Ascending aorta (tissue), 2 donors: Measurements from ENCODE around the gene PRDX4. TPM values are rescaled to one million over a fixed set of nuclear protein-coding genes. Genes with fewer than 3 reads are reported as not detected.

ENCODE experiments used
- DNase-seq, 2 donors: peaks; one replicate each; pipeline ENCODE4 v3.0.0-alpha.2; 2019; ENCODE audit warnings: low spot score in 2 of 2
- H3K27ac ChIP-seq, 2 donors: fragments of 200-600 bp; sonication (generic); one replicate each; pipeline ENCODE4 v1.5.1; 2016 to 2017; ENCODE audit warnings: mild to moderate bottlenecking in 1 of 2
- H3K27me3 ChIP-seq: fragments of 200-600 bp; sonication (generic); one replicate; pipeline ENCODE4 v1.5.1; 2017
- H3K36me3 ChIP-seq, 2 donors: fragments of 200-600 bp; sonication (generic); one replicate each; pipeline ENCODE4 v1.5.1; 2016
- H3K4me1 ChIP-seq, 2 donors: fragments of 200-600 bp; sonication (generic); one replicate each; pipeline ENCODE4 v1.5.1; 2016 to 2017; ENCODE audit warnings: mild to moderate bottlenecking in 1 of 2
- H3K4me3 ChIP-seq, 2 donors: fragments of 200-600 bp; sonication (generic); one replicate each; pipeline ENCODE4 v1.5.1; 2016 to 2017; ENCODE audit warnings: mild to moderate bottlenecking in 1 of 2
- H3K9me3 ChIP-seq, 2 donors: fragments of 200-600 bp; sonication (generic); one replicate each; pipeline ENCODE4 v1.5.1; 2016
- CTCF ChIP-seq, 3 experiments: fragments of 200-600 bp in 2 of 3; fragments of 450-650 bp in 1 of 3; sonication (generic) in 2 of 3; IDR thresholded peaks; one replicate each; pipeline ENCODE4 v1.5.1; 2016 to 2019; ENCODE audit warnings: antibody characterized with exemption in 3 of 3, mild to moderate bottlenecking in 1 of 3, moderate library complexity in 1 of 3
- intact Hi-C: fragments of 100-400 bp; cut with DNase I; formaldehyde crosslinking; loops from one replicate; pipeline ENCODE4 v1.15.1; 2023
- total RNA-seq: library from RNA; depleted of rRNA; stranded (reverse); fragments of >200 nt; gene quantifications from one replicate; pipeline ENCODE4 v1.1.0, GENCODE V29; 2016

Gene PRDX4
- total RNA-seq, 1 donor from 2014 or later: 112 TPM

- Histone ChIP-seq H3K4me3 (no peak overlapping the region), H3K27me3 (no peaks in the 10 kb centered on the region), H3K4me1 (no peaks in the 10 kb centered on the region), H3K9me3 (no peaks in the 10 kb centered on the region), H3K36me3 (peaks cover 18 to 35% of the 10 kb centered on the region in 2 donors), H3K27ac (no peak overlapping the region)
- DNase-seq: no peak
- TF ChIP-seq CTCF (IDR thresholded peaks at IDR 0.05): no peak
- intact Hi-C loops: no loop called here
Observed at GRCh38 chrX:23705235-23705634, 37.9 kb downstream of the PRDX4 start.

DNA sequence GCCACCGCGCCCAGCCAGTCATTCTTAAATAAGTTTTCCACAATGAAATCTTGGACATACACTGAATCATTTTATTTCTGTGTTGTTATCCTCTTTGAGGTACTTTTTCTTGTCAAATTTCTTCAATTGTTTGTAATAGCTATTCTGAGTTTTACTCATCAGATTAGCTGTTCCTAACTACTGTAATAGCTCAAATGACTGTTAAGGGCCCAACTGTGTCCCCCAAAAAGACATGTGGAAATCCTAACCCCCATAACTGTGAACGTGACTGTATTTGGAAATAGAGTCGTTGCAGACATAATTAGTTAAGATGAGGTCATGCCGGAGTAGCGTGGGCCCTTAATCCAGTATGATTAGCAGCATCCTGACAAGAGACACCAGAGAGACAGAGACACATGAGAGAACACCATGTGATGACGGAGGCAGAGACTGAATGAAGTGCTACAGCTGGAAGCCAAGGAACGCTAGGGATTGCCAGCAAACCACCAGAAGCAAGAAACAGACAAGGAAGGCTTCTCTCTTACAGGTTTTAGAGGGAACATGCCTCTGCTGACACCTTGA lies 52.9 kb downstream of the PRDX4 start:
- Histone ChIP-seq H3K4me3 (no peak overlapping the region), H3K4me1 (no peaks in the 10 kb centered on the region), H3K9me3 (no peaks in the 10 kb centered on the region), H3K27me3 (no peaks in the 10 kb centered on the region), H3K36me3 (peaks cover 15 to 31% of the 10 kb centered on the region in 2 donors), H3K27ac (no peak overlapping the region)
- intact Hi-C loops: no loop called here
- DNase-seq: no peak
- TF ChIP-seq CTCF (IDR thresholded peaks at IDR 0.05): no peak

DNA sequence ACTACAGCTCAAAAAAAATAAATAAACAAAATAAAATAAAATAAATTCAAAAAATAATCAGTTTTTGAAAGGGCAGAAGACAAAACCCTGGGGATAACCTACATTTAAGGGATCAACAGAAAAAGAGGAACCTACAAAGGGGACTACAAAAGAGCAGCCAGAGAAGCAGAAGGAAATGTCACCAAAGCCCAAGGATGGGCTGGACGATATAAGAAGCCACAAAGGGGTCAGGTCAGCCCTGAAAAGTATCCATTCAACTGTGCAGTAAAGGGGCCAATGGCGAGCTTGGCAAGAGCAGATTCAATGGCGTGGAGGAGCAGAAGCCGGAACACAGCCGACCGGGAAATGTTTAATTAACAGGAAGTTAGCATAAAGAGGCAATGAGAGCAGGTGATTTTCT lies 58.9 kb downstream of the PRDX4 start:
- intact Hi-C loops: no loop called here
- Histone ChIP-seq H3K9me3 (no peaks in the 10 kb centered on the region), H3K27ac (no peak overlapping the region), H3K4me3 (no peak overlapping the region), H3K4me1 (no peaks in the 10 kb centered on the region), H3K36me3 (peaks cover 9 to 25% of the 10 kb centered on the region in 2 donors), H3K27me3 (no peaks in the 10 kb centered on the region)
- TF ChIP-seq CTCF (IDR thresholded peaks at IDR 0.05): no peak
- no peak for DNase-seq

DNA sequence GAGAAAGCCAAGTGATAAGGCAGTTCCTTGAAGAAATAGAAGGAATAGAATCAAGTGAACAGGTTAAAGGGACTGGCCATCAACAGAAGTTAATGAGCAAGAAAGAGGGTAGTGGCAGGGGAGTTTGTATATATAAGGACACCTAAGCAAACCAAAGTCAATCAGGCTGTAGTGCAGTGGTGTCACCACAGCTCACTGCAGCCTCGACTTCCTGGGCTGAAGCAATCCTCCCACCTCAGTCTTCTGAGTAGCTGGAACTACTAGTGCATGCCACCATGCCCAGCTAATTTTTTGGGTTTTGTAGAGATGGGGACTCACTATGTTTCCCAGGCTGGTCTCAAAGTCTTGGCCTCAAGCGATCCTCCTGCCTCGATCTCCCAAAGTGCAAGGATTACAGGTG lies 59.9 kb downstream of the PRDX4 start:
- DNase-seq: no peak
- Histone ChIP-seq H3K9me3 (no peaks in the 10 kb centered on the region), H3K27me3 (no peaks in the 10 kb centered on the region), H3K4me1 (no peaks in the 10 kb centered on the region), H3K36me3 (peaks cover 13 to 19% of the 10 kb centered on the region in 2 donors), H3K27ac (no peak overlapping the region), H3K4me3 (no peak overlapping the region)
- intact Hi-C loops: no loop called here
- TF ChIP-seq CTCF (IDR thresholded peaks at IDR 0.05): no peak

DNA sequence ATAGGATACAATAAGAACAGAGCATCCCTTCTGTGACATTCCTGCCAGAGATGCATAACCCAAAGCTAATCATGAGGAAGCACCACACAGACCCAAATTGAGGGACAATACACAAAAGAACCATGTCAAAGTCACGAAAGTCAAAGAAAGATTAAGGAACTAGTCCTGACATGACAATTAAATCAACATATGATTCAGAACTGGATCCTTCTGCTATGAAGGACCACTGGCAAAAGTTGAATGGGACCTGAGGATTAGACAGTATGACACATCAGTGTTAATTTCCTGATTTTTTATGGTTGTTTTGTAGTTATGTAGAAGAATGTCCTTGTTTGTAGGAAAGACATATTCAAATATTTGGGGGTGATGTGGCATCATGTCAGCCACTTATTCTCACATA lies 61.9 kb downstream of the PRDX4 start:
- peaks cover 8 to 21% of the 10 kb centered on the region in 2 donors for H3K36me3 ChIP-seq
- H3K27ac ChIP-seq: no peak overlapping the region
- intact Hi-C loops: no loop called here
- H3K4me3 ChIP-seq: no peak overlapping the region
- no peak for TF ChIP-seq CTCF (IDR thresholded peaks at IDR 0.05)
- H3K4me1 ChIP-seq: no peaks in the 10 kb centered on the region
- no peaks in the 10 kb centered on the region for H3K27me3 ChIP-seq
- no peak for DNase-seq
- H3K9me3 ChIP-seq: no peaks in the 10 kb centered on the region

GRCh38 chrX:23731951-23732350 lies 64.7 kb downstream of the PRDX4 start:
- Histone ChIP-seq H3K27ac (no peak overlapping the region), H3K36me3 (peaks cover 8 to 16% of the 10 kb centered on the region in 2 donors)
- intact Hi-C loops: no loop called here

More at GRCh38 chrX:23731951-23732350, 64.7 kb downstream of the PRDX4 start:
- DNase-seq: no peak
- H3K4me1 ChIP-seq: no peaks in the 10 kb centered on the region
- TF ChIP-seq CTCF (IDR thresholded peaks at IDR 0.05): no peak
- H3K27me3 ChIP-seq: no peaks in the 10 kb centered on the region
- no peaks in the 10 kb centered on the region for H3K9me3 ChIP-seq
- H3K4me3 ChIP-seq: no peak overlapping the region
